Activated naive CD4-positive, alpha-beta T cell treated with anti-CD3 and anti-CD28 coated beads, Interleukin-2, amount 50 U/mL, for 16 hours (primary cell): ENCODE measurements around the gene TTC16.

Source experiments
- DNase-seq: peaks from one replicate; pipeline ENCODE4 v3.0.0-alpha.2; 2020

TTC16 gene

DNA sequence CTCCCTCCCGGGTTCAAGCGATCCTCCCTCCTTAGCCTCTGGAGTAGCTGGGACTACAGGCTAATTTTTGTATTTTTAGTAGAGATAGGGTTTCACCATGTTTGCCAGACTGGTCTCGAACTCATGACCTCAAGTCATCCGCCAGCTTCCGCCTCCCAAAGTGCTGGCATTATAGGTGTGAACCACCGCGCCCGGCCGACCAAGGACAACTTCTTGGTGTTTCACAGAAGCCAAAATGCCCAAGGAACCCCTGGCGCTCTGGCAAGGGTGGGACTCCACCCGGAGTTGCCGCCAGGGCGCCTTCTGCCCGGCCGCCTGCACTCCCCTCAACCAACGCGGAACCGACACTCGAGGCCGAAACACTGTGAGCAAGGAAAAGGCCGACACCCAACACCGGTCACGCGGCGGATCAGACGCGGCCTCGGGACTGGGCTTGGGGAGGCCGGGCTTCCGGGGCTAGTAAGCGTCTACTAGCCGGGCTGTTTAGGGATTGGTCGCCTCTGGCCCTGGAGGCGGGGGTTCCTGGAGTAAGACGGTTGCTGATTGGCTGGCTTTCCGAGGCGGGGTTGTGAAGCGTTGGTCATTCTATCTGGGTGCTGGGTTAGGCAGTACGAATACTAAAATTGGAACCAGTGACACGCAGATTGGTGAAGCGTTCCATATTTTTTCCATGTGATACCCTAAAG, 16.8 kb upstream of the TTC16 start:
- DNase-seq = peak; percentile 86

DNA sequence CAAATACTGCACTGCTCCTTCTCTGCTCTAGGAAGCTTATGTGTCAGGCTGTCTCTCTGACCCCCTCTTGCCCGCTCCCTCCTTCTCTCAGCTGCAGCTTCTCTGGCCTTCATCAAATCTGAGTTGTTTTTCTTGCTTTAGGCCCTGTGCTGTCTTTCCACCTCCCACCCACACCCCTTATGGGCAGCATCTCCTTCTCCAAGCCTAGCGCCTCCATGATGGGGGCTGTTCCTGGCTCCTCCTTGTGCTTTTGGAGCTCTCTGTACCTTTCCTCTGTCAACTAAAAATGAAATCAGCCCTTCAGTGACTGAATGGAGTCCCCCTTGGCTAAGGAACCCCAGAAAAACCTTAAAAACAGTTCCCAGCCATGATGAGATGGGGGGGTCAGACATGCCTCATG, 15.7 kb upstream of the TTC16 start:
- DNase-seq = no peak

DNA sequence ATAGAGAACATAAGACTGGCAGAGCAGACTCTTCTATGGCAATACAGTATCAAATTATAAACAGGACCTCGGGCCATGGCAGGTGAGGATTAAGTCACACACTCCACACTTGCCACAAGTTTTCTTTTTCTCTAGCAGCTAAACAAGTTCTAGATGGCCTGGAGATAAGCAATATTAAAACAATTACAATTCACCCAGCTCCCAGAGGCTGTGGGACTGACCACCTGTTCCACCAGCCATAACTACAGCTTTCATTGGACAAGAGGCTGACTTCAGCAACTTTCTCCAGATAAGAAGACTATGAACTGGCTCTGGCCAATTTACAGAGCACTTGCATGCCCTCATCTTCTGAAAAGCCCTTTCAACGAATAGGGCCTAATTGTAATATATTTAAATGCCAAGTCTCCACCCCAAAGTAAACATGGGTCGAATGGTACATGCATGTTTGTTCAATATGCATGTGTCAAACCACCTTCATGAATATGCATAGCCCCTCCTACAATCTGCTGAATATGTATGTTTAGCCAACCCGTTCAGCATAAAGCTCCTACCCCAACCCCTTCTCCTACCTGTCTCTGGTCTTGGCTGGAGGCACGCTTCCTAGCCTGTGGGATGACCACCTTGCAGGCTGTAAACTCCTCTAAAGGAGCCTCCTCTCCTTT, 15.2 kb upstream of the TTC16 start:
- DNase-seq = no peak

DNA sequence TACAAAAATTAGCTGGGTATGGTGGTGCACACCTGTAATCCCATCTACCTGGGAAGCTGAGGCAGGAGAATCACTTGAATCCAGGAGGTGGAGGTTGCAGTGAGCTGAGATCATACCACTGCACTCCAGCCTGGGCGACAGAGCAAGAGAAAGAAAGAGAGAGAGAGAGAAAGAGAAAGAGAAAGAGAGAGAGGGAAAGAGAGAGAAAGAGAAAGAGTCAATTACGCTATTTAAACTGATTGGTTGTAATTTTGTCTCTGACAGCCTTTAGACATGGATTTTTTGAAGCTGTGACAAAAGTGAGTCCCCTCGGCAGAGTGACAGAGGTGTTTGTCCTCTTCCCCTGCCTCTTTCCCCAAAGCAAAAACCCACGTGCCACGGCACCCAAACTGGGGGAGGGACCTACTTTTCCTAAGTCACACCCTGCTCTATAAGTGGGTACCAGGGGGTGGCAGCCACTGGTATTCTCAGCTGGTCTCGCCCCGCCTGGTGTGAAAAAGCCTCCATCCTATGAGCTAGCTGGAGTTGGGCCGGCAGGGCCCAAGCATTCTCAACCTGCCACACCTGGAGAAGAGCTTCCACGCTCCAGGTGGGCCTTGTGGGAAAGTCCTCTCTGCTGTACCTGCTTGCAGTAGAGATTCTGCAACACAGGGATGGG, 12.5 kb upstream of the TTC16 start:
- DNase-seq = no peak

DNA sequence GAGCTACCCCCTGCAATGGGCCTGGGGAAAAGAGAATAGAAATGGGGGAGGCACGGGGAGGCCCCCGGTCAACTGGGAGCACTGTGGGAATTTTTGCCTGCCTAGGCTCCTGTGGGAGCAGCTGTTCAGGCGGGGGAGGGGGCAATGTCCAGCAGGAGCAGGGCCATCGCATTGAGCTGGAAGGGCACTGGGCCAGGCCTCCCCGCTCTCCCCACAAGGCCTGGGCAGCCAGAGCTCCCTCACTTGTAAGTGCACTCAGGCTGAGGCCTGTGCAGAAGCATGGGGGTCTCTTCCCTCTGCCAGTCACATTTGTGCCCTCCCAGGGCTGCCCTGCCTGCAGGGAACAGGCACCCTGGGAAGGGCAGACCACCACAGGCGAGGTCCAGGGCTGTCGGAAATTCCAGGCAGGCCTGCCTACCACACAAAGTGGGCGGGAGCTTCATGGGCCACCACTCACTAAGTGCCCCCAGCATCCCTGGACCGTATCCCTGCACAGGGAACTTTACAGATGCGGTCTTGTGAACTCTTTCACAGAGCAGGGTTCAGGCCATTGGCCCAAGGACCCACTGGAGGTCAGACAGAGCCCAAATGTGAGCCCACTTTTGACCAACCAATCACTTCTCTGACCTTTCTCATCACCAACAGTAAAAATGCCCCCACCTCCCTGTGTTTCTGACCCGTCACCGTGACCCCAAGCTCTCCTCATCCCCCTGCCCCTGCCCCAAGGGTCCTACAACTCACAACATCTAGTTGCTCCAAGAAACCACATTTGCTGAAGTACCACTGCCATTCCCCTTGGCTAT, 10.1 kb upstream of the TTC16 start:
- no peak for DNase-seq

DNA sequence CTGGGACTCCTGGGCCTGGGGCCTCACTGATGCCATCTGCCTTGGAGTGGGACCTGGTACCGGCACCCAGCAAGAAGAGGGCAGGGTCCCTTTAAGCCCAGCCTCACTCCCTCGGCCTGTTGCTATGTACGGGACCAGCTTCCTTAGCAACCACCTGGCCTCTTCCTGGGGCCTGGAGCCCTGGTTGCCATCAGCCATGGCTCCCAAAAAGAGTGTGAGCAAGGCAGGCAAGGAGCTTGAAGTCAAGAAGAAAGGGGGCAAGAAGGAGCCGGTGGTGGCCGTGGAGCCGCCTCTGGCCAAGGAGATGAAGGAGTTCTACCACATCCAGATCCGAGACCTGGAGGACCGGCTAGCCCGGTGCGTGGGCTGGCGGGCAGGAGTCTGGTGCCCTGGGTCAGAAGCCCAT, 9.0 kb upstream of the TTC16 start, which contains the start of gene CFAP157:
Gene CFAP157, plus strand, starts transcription at position 153 of the 406 bp plus-strand sequence. Its CDS starts 44 bp downstream, at position 197.
- no peak for DNase-seq

DNA sequence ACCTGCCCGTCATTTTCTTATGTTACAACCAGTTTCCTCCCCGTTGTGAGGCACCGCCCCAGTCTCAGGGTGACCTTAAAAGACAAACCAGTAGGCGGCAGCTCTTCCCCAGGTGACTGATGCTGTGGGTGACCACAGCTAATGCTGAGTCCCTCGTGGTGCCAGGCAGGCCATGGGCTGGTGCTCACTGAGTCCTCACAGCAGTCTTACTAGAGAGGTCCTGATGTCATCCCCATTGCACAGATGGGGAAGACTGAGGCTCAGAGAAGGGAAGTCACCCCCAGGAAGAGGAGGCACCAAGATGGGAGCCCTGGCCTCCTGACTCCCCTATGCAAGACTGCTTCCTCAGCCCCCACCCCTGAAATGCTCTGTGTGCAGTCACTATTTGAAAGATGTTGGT, 8.1 kb upstream of the TTC16 start:
- DNase-seq = no peak

DNA sequence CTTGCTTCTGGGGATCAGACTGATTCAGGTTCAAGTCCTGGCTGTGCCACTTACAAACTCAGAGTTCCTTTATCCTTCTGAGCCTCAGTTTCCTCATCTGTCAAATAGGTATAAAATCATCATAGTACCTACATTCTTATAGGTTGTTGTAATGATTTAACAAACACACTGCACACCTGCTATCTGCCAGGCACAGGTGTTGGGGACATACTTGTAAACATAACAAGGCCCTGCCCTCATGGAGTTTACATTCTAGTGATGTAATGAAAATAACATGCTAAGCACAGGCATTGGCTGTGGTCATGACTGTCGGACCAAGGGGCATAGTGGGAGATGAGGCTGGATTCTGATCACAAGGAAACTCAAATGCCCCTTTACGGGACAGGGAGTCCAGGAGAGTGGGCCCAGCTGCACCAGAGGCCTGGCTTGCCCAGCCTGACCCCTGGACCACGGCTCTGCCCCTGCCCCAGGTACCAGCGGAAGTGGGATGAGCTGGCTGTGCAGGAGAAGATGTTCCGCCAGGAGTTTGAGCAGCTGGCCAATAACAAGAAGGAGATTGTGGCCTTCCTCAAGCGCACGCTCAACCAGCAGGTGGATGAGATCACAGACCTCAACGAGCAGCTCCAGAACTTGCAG, 6.8 kb upstream of the TTC16 start:
- no peak for DNase-seq

DNA sequence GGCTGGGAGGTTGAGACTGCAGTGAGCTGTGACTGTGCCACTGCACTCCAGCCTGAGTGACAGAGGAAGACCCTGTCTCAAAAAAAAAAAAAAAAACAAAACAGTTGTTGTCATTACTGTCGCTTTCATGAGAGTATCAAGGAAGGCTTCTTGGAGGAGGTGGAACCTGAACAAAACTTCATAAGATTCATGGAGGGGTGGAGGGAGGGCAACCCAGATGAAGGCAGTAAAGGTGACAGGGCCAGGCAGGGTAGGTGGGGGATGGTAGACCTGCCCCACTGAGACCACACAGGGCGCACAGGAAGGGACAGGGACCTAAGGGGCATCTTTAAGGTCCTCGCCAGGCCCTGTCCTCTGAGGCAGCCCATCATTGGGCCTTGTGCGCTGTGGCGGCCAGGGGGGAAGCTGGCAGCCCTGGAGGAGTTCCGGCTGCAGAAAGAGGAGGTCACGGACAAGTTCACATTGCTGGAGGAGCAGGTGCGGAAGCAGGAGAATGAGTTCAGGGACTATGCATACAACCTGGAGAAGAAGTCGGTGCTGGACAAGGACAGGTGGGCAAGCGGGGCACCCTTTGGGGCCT, 5.6 kb upstream of the TTC16 start:
- no peak for DNase-seq

DNA sequence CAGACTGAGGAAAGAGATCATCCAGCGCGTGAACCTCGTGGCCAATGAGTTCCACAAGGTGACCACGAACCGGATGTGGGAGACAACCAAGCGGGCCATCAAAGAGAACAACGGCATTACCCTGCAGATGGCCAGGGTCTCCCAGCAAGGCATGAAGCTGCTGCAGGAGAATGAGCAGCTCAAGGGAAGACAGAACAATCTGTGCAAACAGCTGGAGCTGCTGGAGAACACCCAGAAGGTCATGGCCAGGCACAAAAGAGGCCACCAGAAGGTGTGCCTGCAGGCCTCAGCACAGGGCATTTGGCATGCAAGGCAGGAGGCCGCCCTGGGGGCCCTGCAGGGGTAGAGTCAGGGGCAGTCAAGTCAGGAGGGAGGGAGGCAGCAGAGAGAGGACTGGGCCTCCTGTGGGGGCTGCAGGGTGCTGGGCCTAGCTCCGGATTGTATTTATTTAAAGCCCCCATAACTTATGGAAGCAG, 4.6 kb upstream of the TTC16 start:
- DNase-seq = no peak

DNA sequence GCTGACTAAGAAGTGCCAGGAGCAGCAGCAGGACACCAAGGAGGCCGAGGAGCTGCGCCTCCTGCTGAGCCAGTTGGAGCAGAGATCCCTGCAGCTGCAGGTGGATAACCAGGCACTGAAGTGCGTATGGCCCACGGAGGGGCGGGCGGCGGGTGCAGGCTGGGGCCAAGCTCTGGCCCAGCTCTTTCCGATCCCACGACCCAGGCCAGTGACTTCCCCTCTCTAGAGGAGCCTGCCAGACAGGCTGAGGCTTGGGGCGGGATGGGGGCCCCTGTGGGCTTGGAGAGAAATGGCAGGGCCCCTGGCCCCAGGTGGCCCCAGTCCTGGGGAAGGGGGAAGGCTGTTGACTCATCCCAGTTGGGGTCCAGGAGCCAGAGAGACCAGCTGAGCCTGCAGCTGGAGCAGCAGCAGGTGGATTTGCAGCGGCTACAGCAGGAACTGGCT, 4.0 kb upstream of the TTC16 start:
- DNase-seq = no peak

DNA sequence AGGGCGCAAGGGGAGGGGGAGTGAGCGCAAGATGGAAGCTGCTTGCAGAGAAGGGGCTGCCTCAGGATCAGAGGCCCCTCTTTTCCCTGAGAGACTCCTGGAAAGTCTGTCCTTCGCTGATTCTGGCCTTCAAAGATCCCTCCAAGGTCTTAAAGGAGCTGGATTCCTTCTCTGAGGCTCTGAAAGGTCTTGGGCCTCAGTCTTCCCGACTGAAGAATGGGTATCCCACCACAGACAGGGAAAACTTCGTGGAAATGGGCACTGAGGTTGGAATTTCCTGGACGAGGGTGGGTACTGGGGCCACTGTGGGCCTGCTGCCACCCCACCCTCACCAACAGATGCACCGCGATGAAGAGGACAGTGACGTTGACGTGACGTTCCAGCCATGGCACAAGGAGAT, 3.5 kb upstream of the TTC16 start:
- DNase-seq = no peak

DNA sequence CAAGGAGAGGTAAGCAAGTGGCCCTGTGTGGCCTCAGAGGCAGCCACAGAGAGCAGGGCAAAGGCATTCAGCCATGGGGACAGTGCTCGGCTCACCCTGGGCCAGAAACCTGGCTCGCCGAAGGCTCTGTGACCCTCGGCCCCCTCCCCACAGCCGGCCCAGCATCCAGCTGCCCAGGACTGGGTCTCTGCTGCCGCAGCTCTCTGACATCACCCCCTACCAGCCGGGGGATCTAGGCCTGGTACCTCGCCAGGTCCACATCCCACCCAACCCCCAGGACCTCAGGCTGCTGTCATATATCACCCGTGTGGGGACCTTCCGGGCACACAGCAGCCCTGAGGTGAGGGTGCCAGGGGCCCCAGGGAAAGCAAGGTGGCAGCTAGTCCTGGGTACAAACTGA, 3.0 kb upstream of the TTC16 start:
- DNase-seq = no peak

DNA sequence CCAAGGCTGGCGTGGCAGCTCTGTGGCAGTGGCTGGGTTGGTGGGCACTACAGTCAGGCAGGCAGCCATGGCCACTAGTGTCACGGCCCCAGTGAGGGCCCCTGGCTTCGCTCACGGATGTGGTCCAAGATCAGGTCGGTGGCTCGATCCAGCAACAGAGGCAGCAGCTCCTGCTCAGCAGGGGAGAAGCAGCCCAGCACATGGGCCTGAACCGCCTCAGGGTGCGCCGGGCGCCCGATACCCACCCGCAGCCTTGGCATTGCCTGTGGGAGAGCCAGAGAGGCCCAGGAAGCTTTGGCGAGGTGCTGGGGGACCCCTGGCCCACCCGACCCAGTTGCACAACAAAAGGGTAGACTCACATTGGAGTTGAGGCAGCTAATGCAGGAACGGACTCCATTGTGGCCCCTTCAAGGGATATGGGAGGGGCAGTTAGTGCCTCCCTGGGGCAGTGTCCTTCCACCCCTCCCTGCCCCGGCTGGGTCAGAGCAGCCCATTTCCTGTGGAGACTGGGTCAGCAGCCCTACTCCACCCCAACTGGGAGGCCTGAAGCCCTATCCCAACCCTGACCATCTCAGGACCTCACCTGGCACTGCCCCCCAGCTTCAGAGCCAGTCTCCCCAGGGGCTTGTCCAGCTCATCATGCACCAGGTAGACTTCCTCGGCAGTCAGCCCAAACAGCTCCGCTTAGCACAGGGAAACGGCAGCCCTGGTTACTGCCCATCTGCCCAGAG, 1.7 kb upstream of the TTC16 start:
- no peak for DNase-seq

DNA sequence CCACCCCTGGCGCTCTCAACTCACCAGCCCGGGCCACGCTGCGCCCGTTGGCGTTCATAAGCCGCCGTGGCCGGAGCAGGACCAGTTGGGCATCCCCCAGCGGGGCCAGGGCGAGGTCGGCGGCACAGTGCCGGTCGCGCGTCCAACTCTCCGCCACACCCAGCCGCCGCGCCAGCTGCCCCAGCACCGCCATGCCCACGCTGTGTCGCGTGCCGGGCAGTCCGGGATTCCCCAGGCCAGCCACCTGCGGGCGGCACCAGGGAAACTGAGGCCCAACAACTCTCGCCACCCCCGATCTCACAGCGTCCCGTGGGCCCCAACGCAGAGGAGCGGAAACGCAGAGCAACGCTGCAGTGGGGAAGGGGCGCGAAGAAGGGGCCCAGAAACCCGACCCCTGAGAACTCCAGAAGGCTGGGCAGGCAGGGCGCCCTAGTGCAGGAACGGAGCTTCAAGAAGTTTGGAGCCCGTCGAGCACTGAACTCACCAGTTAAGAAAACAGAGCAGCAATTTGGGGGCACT, 869 bp upstream of the TTC16 start:
- DNase-seq = no peak

DNA sequence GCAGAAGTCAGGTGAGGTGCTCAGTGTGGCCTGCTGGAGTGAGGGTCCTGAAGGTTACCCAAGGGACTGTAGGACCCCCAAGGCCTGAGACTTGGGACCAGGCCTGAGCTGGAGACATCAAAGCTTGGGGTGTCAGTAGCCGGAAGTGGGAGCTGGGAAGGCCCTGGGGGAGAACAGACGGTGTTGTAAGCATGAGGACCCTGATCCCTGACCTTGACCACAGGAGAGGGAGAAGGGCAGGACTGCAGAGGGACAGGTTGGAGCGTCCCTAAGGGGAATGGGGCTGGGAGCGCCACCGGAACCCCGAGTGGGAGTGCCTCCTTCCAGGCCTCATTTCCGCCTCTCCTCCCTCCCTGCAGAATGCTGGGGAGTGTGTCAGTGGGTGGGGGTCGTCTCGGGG, 533 bp downstream of the TTC16 start:
- DNase-seq = no peak

DNA sequence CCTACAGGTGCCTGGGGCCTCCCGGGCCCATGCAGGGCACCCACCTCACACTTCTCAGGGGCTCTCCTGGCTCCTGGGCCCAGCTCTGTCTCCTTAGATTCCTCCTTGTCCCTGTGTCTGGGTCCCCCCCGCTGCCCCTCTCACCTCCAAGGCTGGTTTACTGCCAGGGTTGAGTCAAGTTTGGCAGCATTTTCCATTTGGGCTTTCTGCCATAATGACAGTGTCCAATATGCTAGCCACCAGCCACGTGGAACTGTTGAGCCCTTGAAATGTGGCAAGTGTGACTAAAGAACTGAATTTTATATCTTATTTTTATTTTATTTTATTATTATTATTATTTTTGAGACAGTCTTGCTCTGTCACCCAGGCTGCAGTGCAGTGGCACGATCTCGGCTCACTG, 1.9 kb downstream of the TTC16 start:
- no peak for DNase-seq

DNA sequence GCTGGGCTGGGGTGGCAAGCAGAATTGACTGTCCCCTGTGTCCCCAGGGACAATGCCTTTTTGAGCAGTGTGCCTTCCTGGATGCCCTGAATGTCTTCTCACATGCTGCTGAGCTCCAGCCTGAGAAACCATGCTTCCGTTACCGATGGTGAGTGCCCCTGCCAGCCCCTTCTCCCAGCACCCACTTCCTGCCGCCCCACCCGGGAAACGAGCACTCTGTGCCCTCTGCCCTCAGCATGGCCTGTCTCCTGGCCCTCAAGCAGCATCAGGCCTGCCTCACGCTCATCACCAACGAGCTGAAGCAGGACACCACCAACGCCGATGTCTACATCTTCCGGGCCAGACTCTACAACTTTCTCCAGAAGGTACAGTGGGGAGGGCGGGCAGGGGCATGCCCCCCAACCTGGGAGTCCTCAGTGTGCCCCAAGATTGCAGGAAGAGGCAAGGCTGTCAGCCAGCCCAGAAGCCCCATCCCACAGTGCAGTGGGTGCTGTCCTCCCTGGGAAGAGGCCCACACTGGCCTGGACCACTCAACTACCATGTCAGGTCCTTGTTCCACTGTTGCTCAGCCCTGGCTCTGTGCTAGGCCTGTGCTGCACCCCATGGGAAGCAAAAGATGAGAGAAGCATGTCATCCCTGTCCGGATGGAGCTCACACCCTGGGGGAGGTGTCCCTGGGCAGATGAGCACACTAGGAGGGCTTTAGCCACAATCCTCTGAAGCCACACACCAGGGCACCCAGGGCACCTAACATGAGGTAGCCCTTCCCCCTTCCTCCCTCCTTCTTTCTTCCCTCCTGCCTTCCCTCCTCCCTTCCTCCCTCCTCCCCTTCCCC, 4.4 kb downstream of the TTC16 start:
- DNase-seq = peak; percentile 22

DNA sequence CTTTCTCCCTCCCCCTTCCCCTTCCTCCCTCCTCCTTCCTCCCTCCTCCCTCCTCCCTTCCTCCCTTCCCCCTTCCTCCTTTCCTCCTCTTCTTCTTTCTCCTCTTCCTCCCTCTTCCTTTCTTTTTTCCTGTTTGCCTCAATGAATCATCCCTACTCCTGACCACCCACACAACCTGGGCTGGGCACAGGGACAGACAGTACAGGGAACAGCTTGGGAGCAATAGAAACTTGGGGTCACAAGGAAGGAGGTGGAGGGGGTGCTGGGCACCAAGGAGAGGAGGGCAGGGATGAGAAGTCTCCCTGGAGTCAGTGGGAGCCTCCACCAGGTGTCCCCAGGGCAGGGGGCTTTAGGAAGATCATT, 5.0 kb downstream of the TTC16 start:
- DNase-seq = no peak

DNA sequence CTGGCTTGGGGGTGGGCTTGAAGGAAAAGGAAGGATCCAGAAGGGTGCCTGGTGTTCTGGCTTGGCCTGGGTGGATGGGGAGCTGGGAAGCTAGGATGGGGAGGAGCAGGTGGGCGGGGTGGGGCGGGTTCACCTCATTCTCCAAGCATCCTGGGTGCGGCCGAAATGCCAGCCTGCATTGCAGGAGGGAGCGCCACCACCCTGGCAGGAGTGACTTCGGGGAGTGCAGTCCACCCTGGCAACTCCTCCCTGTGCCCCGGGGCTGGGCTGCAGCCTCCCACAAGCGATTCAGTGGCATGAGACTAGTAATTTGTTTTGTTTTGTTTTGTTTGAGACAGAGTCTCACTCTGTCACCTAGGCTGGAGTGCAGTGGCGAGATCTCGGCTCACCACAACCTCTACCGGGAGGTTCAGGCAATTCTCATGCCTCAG, 5.5 kb downstream of the TTC16 start:
- DNase-seq = no peak
